ENCODE results near the gene MAGEB1. TPM values are rescaled to one million over a fixed set of nuclear protein-coding genes. Genes with fewer than 3 reads are reported as not detected.

MAGEB1 gene
- total RNA-seq (2014; rRNA removed; shearing (Covaris generic); ENCODE audit: low replicate concordance) = not detected in 2 replicates

- Histone ChIP-seq H3K36me3 (no peaks in the 10 kb centered on the region), H3K9me3 (no peaks in the 10 kb centered on the region), H3K4me3 (no peak within 1 kb of the TSS), H3K27me3 (no peaks in the 10 kb centered on the region)
- no peak for DNase-seq
These were observed at the start of gene MAGEB1 for GRCh38 chrX:30246769-30247489. TSS of gene MAGEB1 (plus strand) at chrX:30247146. CDS start at chrX:30250494, 3,348 bp downstream.

GRCh38 chrX:30212172-30212571 lies 34.8 kb upstream of the MAGEB1 start:
- Histone ChIP-seq H3K27me3 (no peaks in the 10 kb centered on the region), H3K36me3 (no peaks in the 10 kb centered on the region), H3K4me3 (no peak overlapping the region), H3K9me3 (no peaks in the 10 kb centered on the region)
- DNase-seq = no peak

GRCh38 chrX:30215357-30215843 lies 31.5 kb upstream of the MAGEB1 start, which contains the start of gene MAGEB2:
TSS of gene MAGEB2 (plus strand) at chrX:30215563. CDS start at chrX:30218581, 3,018 bp downstream.
- Histone ChIP-seq H3K36me3 (no peaks in the 10 kb centered on the region), H3K4me3 (no peak within 1 kb of the TSS), H3K27me3 (no peaks in the 10 kb centered on the region), H3K9me3 (no peaks in the 10 kb centered on the region)
- no peak for DNase-seq

- H3K9me3 ChIP-seq = no peaks in the 10 kb centered on the region
- H3K36me3 ChIP-seq = no peaks in the 10 kb centered on the region
- H3K4me3 ChIP-seq = no peak overlapping the region
- no peak for DNase-seq
- no peaks in the 10 kb centered on the region for H3K27me3 ChIP-seq
These were observed 29.5 kb upstream of the MAGEB1 start for GRCh38 chrX:30217465-30217864.

- no peaks in the 10 kb centered on the region for H3K27me3 ChIP-seq
- no peaks in the 10 kb centered on the region for H3K9me3 ChIP-seq
- H3K36me3 ChIP-seq = no peaks in the 10 kb centered on the region
- DNase-seq = no peak
- H3K4me3 ChIP-seq = no peak overlapping the region
These were observed 27.6 kb upstream of the MAGEB1 start for GRCh38 chrX:30219372-30219771.

GRCh38 chrX:30220661-30221060 lies 26.3 kb upstream of the MAGEB1 start:
- H3K9me3 ChIP-seq = no peaks in the 10 kb centered on the region
- H3K27me3 ChIP-seq = no peaks in the 10 kb centered on the region
- H3K4me3 ChIP-seq = no peak overlapping the region
- no peaks in the 10 kb centered on the region for H3K36me3 ChIP-seq
- no peak for DNase-seq

- DNase-seq = no peak
- H3K4me3 ChIP-seq = no peak overlapping the region
- H3K36me3 ChIP-seq = no peaks in the 10 kb centered on the region
- no peaks in the 10 kb centered on the region for H3K9me3 ChIP-seq
- no peaks in the 10 kb centered on the region for H3K27me3 ChIP-seq
These were observed 22.4 kb upstream of the MAGEB1 start for GRCh38 chrX:30224536-30224935.

- H3K4me3 ChIP-seq = no peak overlapping the region
- H3K36me3 ChIP-seq = no peaks in the 10 kb centered on the region
- DNase-seq = no peak
- no peaks in the 10 kb centered on the region for H3K27me3 ChIP-seq
- no peaks in the 10 kb centered on the region for H3K9me3 ChIP-seq
These were observed 18.4 kb upstream of the MAGEB1 start for GRCh38 chrX:30228526-30228925.

- no peaks in the 10 kb centered on the region for H3K9me3 ChIP-seq
- no peaks in the 10 kb centered on the region for H3K27me3 ChIP-seq
- DNase-seq = no peak
- no peak within 1 kb of the TSS for H3K4me3 ChIP-seq
- no peaks in the 10 kb centered on the region for H3K36me3 ChIP-seq
These were observed 16.6 kb upstream of the MAGEB1 start, which contains the start of gene MAGEB3 for GRCh38 chrX:30230395-30230794. TSS of gene MAGEB3 (plus strand) at chrX:30230657. CDS start at chrX:30235925, 5,268 bp downstream.

- Histone ChIP-seq H3K27me3 (no peaks in the 10 kb centered on the region), H3K4me3 (no peak within 1 kb of the TSS), H3K9me3 (no peaks in the 10 kb centered on the region), H3K36me3 (no peaks in the 10 kb centered on the region)
- DNase-seq = no peak
These were observed 5.1 kb upstream of the MAGEB1 start, which contains the start of gene MAGEB4 for GRCh38 chrX:30241724-30242415. TSS of gene MAGEB4 (plus strand) at chrX:30242000. CDS start at chrX:30242136, 136 bp downstream.

- DNase-seq = no peak
- Histone ChIP-seq H3K9me3 (no peaks in the 10 kb centered on the region), H3K4me3 (no peak overlapping the region), H3K36me3 (no peaks in the 10 kb centered on the region), H3K27me3 (no peaks in the 10 kb centered on the region)
These were observed 1.9 kb downstream of the MAGEB1 start for GRCh38 chrX:30248854-30249253.

- Histone ChIP-seq H3K4me3 (no peak overlapping the region), H3K36me3 (no peaks in the 10 kb centered on the region), H3K27me3 (no peaks in the 10 kb centered on the region), H3K9me3 (no peaks in the 10 kb centered on the region)
- no peak for DNase-seq
These were observed 6.3 kb downstream of the MAGEB1 start for GRCh38 chrX:30253257-30253656.

GRCh38 chrX:30259927-30260326 lies 13.0 kb downstream of the MAGEB1 start:
- no peak for DNase-seq

GRCh38 chrX:30261012-30261411 lies 14.1 kb downstream of the MAGEB1 start:
- no peaks in the 10 kb centered on the region for H3K36me3 ChIP-seq
- no peaks in the 10 kb centered on the region for H3K9me3 ChIP-seq
- DNase-seq = no peak
- H3K4me3 ChIP-seq = no peak overlapping the region
- H3K27me3 ChIP-seq = no peaks in the 10 kb centered on the region

More at GRCh38 chrX:30259927-30260326, 13.0 kb downstream of the MAGEB1 start:
- no peaks in the 10 kb centered on the region for H3K9me3 ChIP-seq
- no peaks in the 10 kb centered on the region for H3K36me3 ChIP-seq
- H3K27me3 ChIP-seq = no peaks in the 10 kb centered on the region
- no peak overlapping the region for H3K4me3 ChIP-seq

GRCh38 chrX:30262763-30263162 lies 15.8 kb downstream of the MAGEB1 start:
- Histone ChIP-seq H3K27me3 (no peaks in the 10 kb centered on the region), H3K36me3 (no peaks in the 10 kb centered on the region)
- DNase-seq = no peak

GRCh38 chrX:30270639-30271038 lies 23.7 kb downstream of the MAGEB1 start:
- Histone ChIP-seq H3K36me3 (no peaks in the 10 kb centered on the region), H3K27me3 (no peaks in the 10 kb centered on the region), H3K9me3 (no peaks in the 10 kb centered on the region), H3K4me3 (no peak overlapping the region)
- no peak for DNase-seq

More at GRCh38 chrX:30262763-30263162, 15.8 kb downstream of the MAGEB1 start:
- no peak overlapping the region for H3K4me3 ChIP-seq
- H3K9me3 ChIP-seq = no peaks in the 10 kb centered on the region

- H3K36me3 ChIP-seq = no peaks in the 10 kb centered on the region
- no peaks in the 10 kb centered on the region for H3K9me3 ChIP-seq
- H3K27me3 ChIP-seq = no peaks in the 10 kb centered on the region
- H3K4me3 ChIP-seq = no peak overlapping the region
- DNase-seq = no peak
These were observed 28.6 kb downstream of the MAGEB1 start for GRCh38 chrX:30275498-30275897.
